Frontal cortex (tissue), 4 donors: ENCODE measurements around the gene OCSTAMP. TPM values are rescaled to one million over a fixed set of nuclear protein-coding genes. Genes with fewer than 3 reads are reported as not detected.

Experiments
- DNase-seq, 2 donors: peaks; one replicate each; pipeline ENCODE4 v3.0.0; 2012; ENCODE audit warnings: low spot score in 2 of 2
- FAIRE-seq: peaks from 2 replicates; lab custom pipeline; 2012; peaks lifted over from hg19 to GRCh38; lab: Jason Lieb, UNC
- total RNA-seq: library from RNA; depleted of rRNA; stranded (reverse); fragments of >200 nt; gene quantifications from one replicate; pipeline ENCODE4 v1.2.3, GENCODE V29; 2014
- donor health status: control.
- donor health status: control.
- donor health status: control.

Gene OCSTAMP
- total RNA-seq, 1 donor from 2014 or later: not detected

DNA sequence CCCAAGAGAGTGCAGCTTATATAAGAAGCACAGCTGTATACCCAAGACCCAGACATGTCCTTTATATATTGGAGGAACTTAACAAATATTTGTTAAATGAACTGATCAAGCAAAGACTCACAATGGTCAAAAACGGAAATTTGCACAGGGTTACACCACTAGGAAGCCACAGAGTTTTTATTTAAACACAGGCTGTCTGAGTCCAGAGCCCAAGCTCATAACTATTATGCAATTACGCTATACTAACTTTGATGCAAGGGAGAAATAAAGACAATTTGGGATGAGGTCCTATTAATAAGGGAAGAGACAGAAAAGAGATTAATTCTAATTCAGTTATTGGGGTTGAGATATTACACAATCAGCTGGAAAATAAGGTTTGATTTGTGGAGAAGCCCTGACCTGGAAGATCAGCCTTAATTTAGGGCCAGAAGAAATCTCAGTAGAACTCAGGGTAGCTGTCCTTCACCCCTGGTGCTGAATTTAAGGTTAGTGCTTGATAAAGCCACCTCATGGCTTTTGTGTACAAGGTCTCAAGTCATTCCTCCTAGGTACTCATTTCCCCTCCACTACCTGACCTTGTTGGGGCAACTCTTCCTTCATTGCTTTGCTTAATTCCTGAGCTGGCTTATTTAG lies 26.6 kb downstream of the OCSTAMP start:
- no peak for FAIRE-seq
- no peak for DNase-seq

DNA sequence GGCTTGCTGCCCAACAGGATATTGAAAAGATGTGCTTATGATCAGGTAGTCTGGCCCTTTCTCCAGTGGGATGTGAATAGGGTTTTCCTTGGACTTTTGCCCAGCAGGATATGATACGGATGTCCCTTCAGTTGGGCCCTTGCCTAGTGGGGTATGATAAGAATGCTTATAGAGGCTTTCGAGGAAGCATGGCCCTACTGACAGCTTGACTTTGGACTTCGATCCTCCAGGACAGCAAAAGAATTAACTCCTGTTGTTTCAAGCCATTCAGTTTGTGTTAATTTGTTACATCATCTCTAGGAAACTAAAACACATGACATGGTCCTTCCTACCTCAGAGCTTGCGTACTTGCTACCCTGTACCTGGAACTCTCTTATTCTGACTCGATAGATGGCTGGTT lies 27.3 kb downstream of the OCSTAMP start:
- DNase-seq: no peak
- no peak for FAIRE-seq

DNA sequence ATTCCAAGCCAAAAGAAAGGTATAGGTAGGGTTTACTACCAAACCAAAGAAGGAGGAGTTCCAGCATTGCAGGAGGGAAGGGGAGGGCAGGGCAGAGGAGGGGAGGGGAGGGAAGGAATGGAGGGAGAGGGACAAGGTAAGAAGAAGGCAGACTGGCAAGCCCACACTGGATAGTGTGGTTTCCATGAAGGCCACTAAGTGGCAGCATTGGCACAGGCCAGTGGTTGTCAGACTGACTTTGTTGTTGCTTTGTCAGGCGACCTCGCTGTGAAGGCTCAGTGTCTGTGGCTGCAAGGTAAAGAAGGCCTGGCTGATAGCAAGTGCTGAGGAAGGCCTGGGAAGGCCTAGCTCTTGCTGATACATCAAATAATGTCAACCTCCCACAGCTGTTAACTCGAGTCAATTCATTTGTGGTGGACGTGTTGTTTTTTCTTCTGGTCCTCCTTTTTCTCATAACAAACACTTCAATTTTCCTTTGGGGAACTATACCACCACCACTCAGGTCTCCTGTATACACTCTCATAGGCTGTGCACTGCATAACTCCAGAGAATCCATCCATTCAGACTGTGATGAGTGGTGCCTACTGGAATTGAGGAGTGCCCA lies 29.4 kb downstream of the OCSTAMP start:
- DNase-seq: peak in 1 of 2 donors; percentile 48
- FAIRE-seq: no peak

DNA sequence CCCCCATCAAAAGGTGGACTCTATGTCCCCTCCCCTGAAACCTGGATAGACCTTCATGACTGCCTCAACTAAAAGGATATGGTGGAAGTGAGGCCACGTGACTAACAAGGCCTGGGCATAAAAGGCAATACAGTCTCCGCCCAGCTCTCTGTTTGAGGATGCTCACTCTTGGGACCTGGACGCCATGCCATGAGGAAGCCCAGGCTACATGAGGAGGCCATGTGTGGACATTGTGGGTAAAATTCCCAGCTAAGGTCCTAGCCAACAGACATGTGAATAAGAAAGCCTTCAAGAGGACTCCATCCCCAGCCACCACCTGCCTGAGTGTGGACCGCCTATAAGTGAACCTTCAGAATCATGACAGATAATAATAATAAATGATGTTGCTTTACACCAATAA lies 29.9 kb downstream of the OCSTAMP start:
- no peak for FAIRE-seq
- DNase-seq: no peak

DNA sequence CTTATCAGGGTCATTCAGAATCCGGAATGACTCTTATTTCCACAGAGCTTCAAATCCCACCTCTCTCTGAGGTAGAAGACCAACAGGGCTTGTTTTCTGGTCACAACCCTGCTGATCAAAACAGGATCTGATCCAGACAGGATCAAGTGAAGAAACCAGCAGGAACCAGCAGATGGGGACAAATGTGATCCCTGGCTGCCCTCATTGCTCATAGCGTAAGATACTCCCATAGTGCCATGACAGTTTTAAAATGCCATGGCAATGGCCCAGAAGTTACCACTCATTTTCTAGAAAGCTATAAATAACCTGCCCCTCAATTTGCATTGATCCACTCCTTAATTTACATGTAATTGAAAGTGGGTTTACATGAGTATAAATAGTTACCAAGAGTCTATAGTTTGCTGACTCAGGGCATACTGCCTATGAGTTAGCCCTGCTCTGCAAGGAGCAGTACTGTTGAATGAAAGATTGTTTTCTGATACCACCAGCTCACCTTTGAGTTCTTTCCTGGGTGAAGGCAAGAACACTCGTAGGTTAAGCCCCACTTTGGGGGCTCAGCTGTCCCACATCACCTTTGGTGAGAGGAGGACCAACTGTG lies 30.9 kb downstream of the OCSTAMP start:
- no peak for DNase-seq
- FAIRE-seq: no peak

DNA sequence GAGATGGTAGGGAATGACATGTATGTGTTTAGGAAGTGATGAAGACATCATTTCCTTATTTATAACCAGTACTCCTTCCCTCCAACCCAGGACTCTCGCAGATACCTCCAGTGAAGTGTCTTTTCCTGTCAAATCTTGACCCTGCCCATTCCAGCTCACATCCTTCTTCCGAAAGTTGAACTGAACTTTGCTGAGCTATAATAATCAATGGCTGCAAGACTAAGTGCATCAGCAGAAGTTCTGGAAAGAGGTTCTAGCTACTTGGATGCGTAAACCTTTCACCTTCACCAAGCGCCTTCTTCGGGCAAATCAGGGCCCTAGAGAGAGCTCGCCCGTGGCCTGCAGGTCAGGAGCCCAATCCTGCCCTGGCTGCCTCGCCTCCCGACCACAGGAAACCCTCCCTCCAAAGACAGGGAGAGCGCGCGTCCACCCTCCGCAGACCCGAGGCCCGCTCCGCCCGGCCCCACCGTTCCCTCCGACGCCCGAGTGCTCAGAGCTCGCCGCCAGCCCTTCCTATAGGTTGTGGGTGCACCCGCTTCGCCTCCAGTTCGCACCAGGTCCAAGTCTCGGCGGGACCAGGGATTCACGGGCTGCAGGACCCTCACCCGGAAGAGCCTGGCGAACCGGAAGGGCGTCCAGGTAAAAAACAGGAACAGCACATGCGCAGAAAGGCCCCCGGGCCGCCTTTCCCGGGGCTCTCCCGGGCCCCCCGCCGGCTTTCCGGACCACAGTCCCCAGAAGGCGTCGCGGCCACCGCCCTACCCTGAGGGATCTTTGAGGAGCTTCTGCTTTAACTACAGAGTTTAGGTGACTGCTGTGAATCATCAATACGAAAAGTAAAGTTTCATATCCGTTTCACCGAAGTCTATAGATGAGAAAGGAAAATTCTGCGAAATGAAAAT lies 37.3 kb downstream of the OCSTAMP start, which contains the start of gene ZNF334:
Gene ZNF334 (minus strand): TSS at position 617 of the 902 bp plus-strand sequence. CDS start 1,457 bp downstream, outside the sequence.
- FAIRE-seq (no peak), DNase-seq (peak; percentile 38 to 68)

DNA sequence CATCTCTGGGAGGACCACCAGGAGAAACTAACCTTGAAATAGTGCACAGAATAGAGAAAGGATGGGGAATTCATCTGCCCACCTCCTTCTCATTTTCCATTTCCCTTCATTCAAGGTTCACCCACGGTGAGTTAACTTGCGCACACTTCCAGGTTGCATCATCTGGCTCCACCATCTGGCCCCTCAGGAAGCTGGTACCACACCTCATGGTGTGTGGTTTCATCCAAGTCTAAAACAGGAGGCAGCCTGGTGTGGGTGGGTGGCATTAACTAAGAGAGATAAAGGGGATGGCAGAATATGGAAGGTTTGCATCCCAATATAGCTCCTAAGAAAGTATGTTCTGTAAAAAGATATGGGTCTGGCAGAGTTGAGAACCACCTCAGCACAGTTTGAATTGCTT lies 40.9 kb downstream of the OCSTAMP start:
- FAIRE-seq (no peak), DNase-seq (no peak)

DNA sequence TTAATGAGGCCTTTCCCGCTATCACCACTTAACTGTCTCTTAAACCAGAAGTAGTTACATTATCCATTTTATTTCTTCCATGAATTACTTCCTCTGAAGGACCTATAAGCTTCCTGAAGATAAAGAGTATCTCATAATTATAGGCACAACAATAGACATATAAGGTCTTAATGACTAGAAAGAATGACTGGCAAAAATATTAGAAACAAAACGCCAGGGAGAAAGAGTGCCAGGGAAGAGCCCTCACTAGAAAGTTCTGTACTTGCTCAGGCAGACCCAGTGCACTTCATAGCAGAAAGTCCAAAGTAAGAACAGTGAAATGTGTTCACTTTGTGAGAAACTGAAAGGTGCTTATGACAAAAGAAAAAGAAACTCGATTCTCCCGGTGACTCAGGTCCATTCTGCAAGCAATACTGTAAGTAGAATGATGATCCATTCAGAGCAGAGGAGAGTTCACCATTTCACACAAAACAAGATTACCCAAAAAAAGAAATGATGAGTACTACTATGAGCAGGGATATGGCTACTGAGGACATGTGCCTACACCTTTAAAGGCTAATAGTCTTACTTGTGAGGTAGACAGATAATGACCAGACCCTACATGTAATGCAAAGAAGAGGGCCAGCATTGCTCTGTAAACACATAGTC lies 42.6 kb downstream of the OCSTAMP start:
- no peak for FAIRE-seq

DNA sequence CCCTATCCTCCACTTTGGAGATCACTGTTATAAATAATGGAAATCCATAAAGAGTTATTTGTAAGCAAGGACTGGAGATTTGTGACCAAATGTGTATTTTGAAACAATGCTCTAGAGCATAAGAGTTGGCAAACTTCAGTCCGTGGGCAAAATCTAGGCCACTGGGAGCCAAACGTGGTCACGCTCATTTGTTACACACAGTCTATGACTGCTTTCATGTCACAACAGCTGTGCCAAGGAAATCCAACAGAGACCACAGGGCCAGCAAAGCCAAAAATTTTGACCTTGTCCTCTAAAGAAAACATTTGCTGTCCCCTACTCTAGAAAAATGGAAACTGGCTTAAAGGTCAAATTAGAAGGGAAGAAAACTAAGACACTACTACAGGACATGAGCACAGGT lies 44.9 kb downstream of the OCSTAMP start:
- FAIRE-seq (no peak), DNase-seq (no peak)

More for the DNA sequence above, 42.6 kb downstream of the OCSTAMP start:
- no peak for DNase-seq

DNA sequence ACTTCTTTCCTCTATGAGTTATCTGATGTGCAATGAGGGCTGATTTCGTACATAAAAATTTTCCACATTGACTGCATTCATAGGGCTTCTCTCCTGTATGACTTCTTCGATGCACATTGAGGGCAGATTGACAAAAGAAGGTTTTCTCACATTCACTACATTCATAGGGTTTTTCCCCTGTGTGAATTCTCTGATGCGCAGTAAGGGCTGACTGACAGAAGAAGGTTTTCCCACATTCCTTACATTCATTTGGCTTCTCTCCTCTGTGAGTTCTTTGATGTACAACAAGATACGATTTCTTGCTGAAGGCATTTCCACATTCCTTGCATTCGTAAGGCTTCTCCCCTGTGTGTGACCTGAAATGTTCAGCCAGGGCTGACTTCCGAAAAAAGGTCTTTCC lies 48.5 kb downstream of the OCSTAMP start:
- FAIRE-seq: no peak

DNA sequence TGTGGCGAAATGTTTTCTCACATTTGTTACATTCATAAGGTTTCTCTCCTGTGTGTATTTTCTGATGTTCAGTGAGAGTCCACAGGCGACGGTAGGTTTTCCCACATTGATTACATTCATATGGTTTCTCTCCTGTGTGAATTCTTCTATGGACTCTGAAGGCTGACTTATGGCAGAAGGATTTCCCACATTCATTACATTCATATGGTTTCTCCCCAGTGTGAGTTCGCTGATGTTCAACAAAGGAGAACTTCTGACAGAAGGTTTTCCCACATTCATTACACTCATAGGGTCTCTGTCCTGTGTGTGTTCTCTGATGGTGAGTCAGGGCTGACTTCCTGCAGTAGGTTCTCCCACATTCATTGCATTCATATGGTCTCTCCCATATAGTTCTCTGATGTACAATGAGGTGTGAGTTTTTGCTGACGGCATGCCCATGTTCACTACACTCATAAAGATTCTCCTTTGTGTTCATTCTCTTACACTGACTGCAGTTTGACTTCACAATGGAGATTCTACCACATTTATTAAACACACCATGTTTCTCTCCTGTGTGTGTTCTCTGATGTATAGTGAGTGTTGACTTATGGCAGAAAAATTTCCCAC lies 49.0 kb downstream of the OCSTAMP start:
- DNase-seq (no peak), FAIRE-seq (no peak)

More for the DNA sequence above, 48.5 kb downstream of the OCSTAMP start:
- DNase-seq: no peak

DNA sequence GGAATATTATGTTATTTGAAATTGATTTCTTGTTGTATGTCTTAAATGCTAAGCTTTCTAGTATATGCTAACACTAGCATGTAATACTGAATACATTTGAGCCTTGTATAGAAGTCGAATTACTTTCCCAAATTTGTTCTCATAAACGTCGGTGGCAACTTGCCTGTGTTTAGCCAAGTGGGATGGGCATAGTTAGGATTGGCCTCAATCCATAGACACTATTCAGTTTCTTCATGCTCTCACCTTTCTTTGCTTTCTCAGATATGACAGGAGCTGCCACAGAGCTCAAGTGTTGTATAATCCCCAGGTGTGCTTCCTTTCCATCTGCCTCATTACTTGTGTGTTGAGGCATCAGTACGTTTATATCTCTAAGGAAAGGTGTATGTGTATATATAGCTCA lies 56.4 kb downstream of the OCSTAMP start:
- no peak for FAIRE-seq
- no peak for DNase-seq

DNA sequence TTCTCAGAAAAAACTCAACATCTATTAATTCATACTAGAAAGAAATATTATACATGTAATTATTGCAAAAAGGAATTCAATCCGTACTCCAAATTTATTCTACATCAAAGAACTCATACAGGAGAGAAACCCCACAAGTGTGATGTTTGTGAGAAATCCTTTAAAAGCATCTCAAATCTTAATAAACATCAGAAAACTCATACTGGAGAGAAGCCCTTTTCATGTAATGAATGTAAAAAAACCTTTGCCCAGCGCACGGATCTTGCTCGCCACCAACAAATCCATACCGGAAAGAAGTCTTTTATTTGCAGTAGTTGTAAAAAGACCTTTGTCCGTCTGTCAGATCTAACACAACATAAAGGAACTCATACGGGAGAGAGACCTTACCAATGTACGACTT lies 59.1 kb downstream of the OCSTAMP start:
- no peak for FAIRE-seq
- DNase-seq: no peak

Other genes starting within 250 kb of the OCSTAMP start
- 2.0 TPM for gene CDH22, start 242.2 kb downstream of the OCSTAMP start, total RNA-seq
- 43.2 TPM for gene ELMO2, start 144.0 kb downstream of the OCSTAMP start, total RNA-seq
- 11.4 TPM for gene ZNF334, start 37.1 kb downstream of the OCSTAMP start, total RNA-seq
- gene SLC13A3, start 100.8 kb upstream of the OCSTAMP start, total RNA-seq: 10.2 TPM
- 51.0 TPM for gene TP53RK, start 138.8 kb upstream of the OCSTAMP start, total RNA-seq
- gene SLC2A10, start 159.0 kb upstream of the OCSTAMP start, total RNA-seq: 3.7 TPM